Fibroblast of the aortic adventitia (primary cell): Measurements from ENCODE around the gene MCTP1. TPM values are rescaled to one million over a fixed set of nuclear protein-coding genes. Genes with fewer than 3 reads are reported as not detected.

Experiments used
- DNase-seq: peaks from one replicate; pipeline ENCODE4 v3.0.0-alpha.2; 2010; ENCODE audit warnings: low read depth
- H3K4me3 ChIP-seq: 2 replicates; pipeline ENCODE4 v1.5.1; 2011; ENCODE audit warnings: low read depth, mild to moderate bottlenecking, control low read depth, low read length, moderate library complexity
- CTCF ChIP-seq: IDR thresholded peaks from 2 replicates; pipeline ENCODE4 v1.5.1; 2011; ENCODE audit warnings: mild to moderate bottlenecking, low read length, control low read depth, inconsistent platforms; ENCODE audit not compliant: insufficient read depth
- total RNA-seq: library from RNA; depleted of rRNA; stranded (reverse); fragments of >200 nt; gene quantifications from 2 replicates; pipeline ENCODE4 v1.2.3, GENCODE V29; 2012; ENCODE audit warnings: low replicate concordance

The MCTP1 gene
- total RNA-seq, 1 donor = 7.6 TPM

- no peak for TF ChIP-seq CTCF
- H3K4me3 ChIP-seq = no peak overlapping the region
- DNase-seq = no peak
Observed at GRCh38 chr5:94700592-94700991, 584.3 kb downstream of the MCTP1 start.

- TF ChIP-seq CTCF = no peak
- DNase-seq = no peak
- no peak overlapping the region for H3K4me3 ChIP-seq
Observed at GRCh38 chr5:94699562-94699961, 585.3 kb downstream of the MCTP1 start.

- TF ChIP-seq CTCF = no peak
- H3K4me3 ChIP-seq = no peak overlapping the region
- DNase-seq = no peak
Observed at GRCh38 chr5:94698197-94698596, 586.7 kb downstream of the MCTP1 start.

GRCh38 chr5:94694671-94695070 lies 590.2 kb downstream of the MCTP1 start:
- peak; percentile 27 for DNase-seq
- no peak overlapping the region for H3K4me3 ChIP-seq
- no peak for TF ChIP-seq CTCF

GRCh38 chr5:94693845-94694370 lies 591.0 kb downstream of the MCTP1 start:
- no peak for DNase-seq
- TF ChIP-seq CTCF = no peak
- H3K4me3 ChIP-seq = no peak overlapping the region

GRCh38 chr5:94693043-94693822 lies 591.7 kb downstream of the MCTP1 start:
- no peak overlapping the region for H3K4me3 ChIP-seq
- peak; percentile 87 for DNase-seq
- peak; percentile 45 for TF ChIP-seq CTCF

- H3K4me3 ChIP-seq = no peak overlapping the region
- no peak for TF ChIP-seq CTCF
- no peak for DNase-seq
Observed at GRCh38 chr5:94692581-94692980, 592.3 kb downstream of the MCTP1 start.
